H1 (cell line): ENCODE results near the gene LTBP4. TPM values are rescaled to one million over a fixed set of nuclear protein-coding genes. Genes with fewer than 3 reads are reported as not detected.

Experiments
- CTCF ChIA-PET: fragments of 300-600 bp; sonication (Branson Sonifier 250); formaldehyde crosslinking; loops from one replicate; lab custom pipeline; 2021; ENCODE audit not compliant: partially characterized antibody; lab: Charles Lee
- POLR2A ChIA-PET: fragments of 300-600 bp; sonication (Branson Sonifier 250); formaldehyde crosslinking; loops from one replicate; lab custom pipeline; 2021; ENCODE audit warnings: inconsistent platforms; ENCODE audit not compliant: partially characterized antibody; lab: Charles Lee
- DNase-seq, 2 experiments: peaks; one replicate each; pipeline versions ENCODE4 v3.0.0 to v3.0.0-alpha.2; 2010 to 2022; ENCODE audit warnings: low spot score in 2 of 2, low read depth in 1 of 2, mixed read lengths in 1 of 2
- FAIRE-seq: peaks from 2 replicates; lab custom pipeline; 2011; peaks lifted over from hg19 to GRCh38; lab: Jason Lieb, UNC
- H2AFZ ChIP-seq: 2 replicates; pipeline ENCODE4 v1.8.1; 2012; ENCODE audit warnings: low read length, inconsistent platforms
- H2AK5ac ChIP-seq: 2 replicates; pipeline ENCODE4 v1.6.1; 2013; ENCODE audit warnings: low read depth, low read length
- H2BK120ac ChIP-seq: replicated peaks from 2 replicates; pipeline ENCODE3; 2013; ENCODE audit warnings: low read depth, low read length, inconsistent platforms
- H2BK12ac ChIP-seq: 2 replicates; pipeline ENCODE4 v1.6.1; 2013; ENCODE audit warnings: low read depth, low read length
- H2BK15ac ChIP-seq: 2 replicates; pipeline ENCODE4 v1.6.1; 2013; ENCODE audit warnings: low read length
- H2BK20ac ChIP-seq: 2 replicates; pipeline ENCODE4 v1.6.1; 2013; ENCODE audit warnings: low read length
- H2BK5ac ChIP-seq: 2 replicates; pipeline ENCODE4 v1.6.1; 2013; ENCODE audit warnings: low read depth, low read length
- H3K14ac ChIP-seq: 2 replicates; pipeline ENCODE4 v1.6.1; 2013; ENCODE audit warnings: inconsistent platforms; ENCODE audit not compliant: insufficient read length
- H3K18ac ChIP-seq: 2 replicates; pipeline ENCODE4 v1.6.1; 2013; ENCODE audit warnings: low read length; ENCODE audit errors: extremely low read depth
- H3K23ac ChIP-seq: 2 replicates; pipeline ENCODE4 v1.6.1; 2013; ENCODE audit warnings: inconsistent platforms; ENCODE audit not compliant: insufficient read length
- H3K23me2 ChIP-seq: 2 replicates; pipeline ENCODE4 v1.6.1; 2013; ENCODE audit warnings: low read depth, low read length
- H3K27ac ChIP-seq: 2 replicates; pipeline ENCODE4 v1.6.1; 2011; ENCODE audit warnings: low read depth, low read length, inconsistent platforms
- H3K27me3 ChIP-seq, 4 experiments: replicated peaks in 1 of 4; 1 replicate in 1 of 4; 2 replicates in 3 of 4; pipeline versions ENCODE4 v1.6.1 to v1.8.1; 2011 to 2013; ENCODE audit warnings: low read length in 3 of 4, mild to moderate bottlenecking in 3 of 4, inconsistent platforms in 2 of 4, mixed read lengths in 2 of 4, moderate library complexity in 1 of 4; ENCODE audit not compliant: control insufficient read depth in 3 of 4, insufficient read depth in 3 of 4; ENCODE audit errors: extremely low read depth in 1 of 4
- H3K36me3 ChIP-seq, 4 experiments: 2 replicates each; pipeline versions ENCODE4 v1.6.1 to v1.8.1; 2011 to 2013; ENCODE audit warnings: mild to moderate bottlenecking in 4 of 4, low read length in 3 of 4, moderate library complexity in 2 of 4, control low read depth in 1 of 4, inconsistent platforms in 1 of 4; ENCODE audit not compliant: insufficient read depth in 4 of 4, control insufficient read depth in 2 of 4
- H3K4ac ChIP-seq: replicated peaks from 2 replicates; pipeline ENCODE3; 2013; ENCODE audit warnings: low read length, low read depth, mixed read lengths, inconsistent platforms; ENCODE audit not compliant: insufficient read length
- H3K4me1 ChIP-seq, 4 experiments: replicated peaks in 1 of 4; 1 replicate in 1 of 4; 2 replicates in 3 of 4; pipeline versions ENCODE4 v1.6.1 to v1.8.1; 2011 to 2013; ENCODE audit warnings: low read length in 3 of 4, inconsistent platforms in 2 of 4, mixed read lengths in 1 of 4; ENCODE audit not compliant: insufficient read depth in 4 of 4, control insufficient read depth in 3 of 4
- H3K4me2 ChIP-seq, 2 experiments: 2 replicates each; pipeline versions ENCODE4 v1.6.1 to v1.8.1; 2011 to 2013; ENCODE audit warnings: low read depth in 2 of 2, low read length in 2 of 2, control low read depth in 1 of 2, inconsistent platforms in 1 of 2, mild to moderate bottlenecking in 1 of 2; ENCODE audit not compliant: insufficient read depth in 1 of 2
- H3K4me3 ChIP-seq, 4 experiments: fragments of 200-600, 300-600 bp in 1 of 4; sonication (generic), shearing (Covaris generic), sonication (Bioruptor Twin) in 1 of 4; 2 replicates each; pipeline versions ENCODE4 v1.5.1 to v1.8.1; 2011 to 2016; ENCODE audit warnings: low read length in 4 of 4, low read depth in 3 of 4, control low read depth in 2 of 4, inconsistent platforms in 2 of 4, mild to moderate bottlenecking in 2 of 4, mixed read lengths in 1 of 4, moderate library complexity in 1 of 4; ENCODE audit not compliant: insufficient read depth in 2 of 4; ENCODE audit errors: extremely low read depth in 1 of 4
- H3K56ac ChIP-seq: replicated peaks from 2 replicates; pipeline ENCODE3; 2013; ENCODE audit warnings: low read depth, mild to moderate bottlenecking, mixed read lengths, low read length, inconsistent platforms; ENCODE audit not compliant: insufficient read length
- H3K79me1 ChIP-seq: 2 replicates; pipeline ENCODE4 v1.6.1; 2013; ENCODE audit warnings: low read depth, low read length, control low read depth
- H3K79me2 ChIP-seq, 2 experiments: 2 replicates each; pipeline versions ENCODE4 v1.6.1 to v1.8.1; 2012 to 2013; ENCODE audit warnings: low read length in 2 of 2, mild to moderate bottlenecking in 2 of 2, inconsistent platforms in 1 of 2; ENCODE audit not compliant: insufficient read depth in 2 of 2, control insufficient read depth in 1 of 2
- H3K9ac ChIP-seq, 4 experiments: replicated peaks in 1 of 4; 1 replicate in 1 of 4; 2 replicates in 3 of 4; pipeline versions ENCODE4 v1.6.1 to v1.8.1; 2011 to 2013; ENCODE audit warnings: low read depth in 3 of 4, low read length in 3 of 4, control low read depth in 2 of 4, mild to moderate bottlenecking in 2 of 4, moderate library complexity in 2 of 4, inconsistent platforms in 1 of 4; ENCODE audit errors: extremely low read depth in 1 of 4
- H3K9me3 ChIP-seq, 2 experiments: 2 replicates each; pipeline versions ENCODE4 v1.6.1 to v1.8.1; 2012 to 2013; ENCODE audit warnings: mild to moderate bottlenecking in 2 of 2, moderate library complexity in 2 of 2, control low read depth in 1 of 2, inconsistent platforms in 1 of 2, low read depth in 1 of 2, low read length in 1 of 2, mixed read lengths in 1 of 2; ENCODE audit not compliant: insufficient read depth in 2 of 2
- H4K20me1 ChIP-seq, 2 experiments: replicated peaks in 1 of 2; 2 replicates each; pipeline versions ENCODE3 to v1.8.1; 2011 to 2013; ENCODE audit warnings: inconsistent platforms in 2 of 2, low read length in 2 of 2, mild to moderate bottlenecking in 1 of 2; ENCODE audit not compliant: insufficient read depth in 2 of 2, control insufficient read depth in 1 of 2
- H4K5ac ChIP-seq: 2 replicates; pipeline ENCODE4 v1.6.1; 2013; ENCODE audit warnings: low read length, low read depth, mixed read lengths, inconsistent platforms; ENCODE audit not compliant: insufficient read length
- H4K8ac ChIP-seq: 2 replicates; pipeline ENCODE4 v1.8.0; 2013; ENCODE audit warnings: mild to moderate bottlenecking, moderate library complexity, low read length, inconsistent platforms; ENCODE audit not compliant: insufficient read depth; ENCODE audit errors: extremely low read depth
- H4K91ac ChIP-seq: replicated peaks from 2 replicates; pipeline ENCODE3; 2013; ENCODE audit warnings: low read length, mixed read lengths, inconsistent platforms; ENCODE audit not compliant: insufficient read length
- E2F6 ChIP-seq: IDR thresholded peaks from 2 replicates; pipeline ENCODE4 v1.6.1; 2012; ENCODE audit warnings: inconsistent platforms
- KDM1A ChIP-seq: fragments of 200-600, 300-600 bp; sonication (generic); IDR thresholded peaks from 2 replicates; pipeline ENCODE4 v1.7.1; 2016; ENCODE audit warnings: mild to moderate bottlenecking, low read length, borderline replicate concordance
- WGBS, 2 experiments: shearing (Covaris generic) in 1 of 2; methylation state at CpG; one replicate each; pipeline versions ENCODE4 v1.1.6 to v1.1.7; 2013 to 2015; ENCODE audit warnings: low lambda C conversion rate in 2 of 2, mixed read lengths in 2 of 2, inconsistent platforms in 1 of 2, low coverage in 1 of 2, missing lambda C conversion rate in 1 of 2; ENCODE audit not compliant: insufficient replicate concordance in 2 of 2, insufficient coverage in 1 of 2, insufficient read length in 1 of 2; ENCODE audit errors: extremely low coverage in 1 of 2, missing lambda C conversion rate in 1 of 2; 5-methylcytosine and 5-hydroxymethylcytosine counted together
- polyA plus RNA-seq, 7 experiments: library from polyadenylated mRNA; depleted of rRNA in 3 of 7; stranded (reverse) in 5 of 7; unstranded in 2 of 7; fragments of >200 nt in 5 of 7; fragments of 200-250 nt in 2 of 7; gene quantifications; 1 replicate in 5 of 7; 2 replicates in 1 of 7; 4 replicates in 1 of 7; pipeline versions ENCODE4 v1.2.1 to v1.2.3, GENCODE V29; 2011 to 2013; ENCODE audit warnings: missing spikeins in 2 of 7, mixed read lengths in 2 of 7
- total RNA-seq: library from RNA; stranded (reverse); fragmentation: NEBNext Ultra II Directional; extraction: Animal tissue kit (Norgen Biotek cat#: 25700); gene quantifications from 2 replicates; pipeline ENCODE4 v1.2.1, GENCODE V29; 2021

The LTBP4 gene
- total and polyA plus RNA-seq, 2 of the 8 experiments (the other 6 are each of a cell fraction or from before 2014, with no cell fraction given) = 54.5 to 77.1 TPM

GRCh38 chr19:40630571-40631160, 29.5 kb downstream of the LTBP4 start:
- TF ChIP-seq E2F6 (0 out of 2 replicates have a peak, but pooled peaks have one; percentile 44), KDM1A (no peak)
- no peak overlapping the region for H3K4me3 ChIP-seq
- no peak overlapping the region for H3K18ac ChIP-seq
- H3K9me3 ChIP-seq = no peaks in the 10 kb centered on the region
- no peak overlapping the region for H4K8ac ChIP-seq
- H3K79me2 ChIP-seq = no peaks in the 10 kb centered on the region
- H3K79me1 ChIP-seq = no peaks in the 10 kb centered on the region
- no peak overlapping the region for H4K91ac ChIP-seq
- no peak overlapping the region for H2BK20ac ChIP-seq
- no peak overlapping the region for H2BK12ac ChIP-seq
- ChIA-PET POLR2A (interaction anchor here (0.6 to 1.8 kb wide), 5 partner anchors 13 to 1386 kb away, joined by 3 to 7 read pairs (median 3); no protein-coding TSS in a partner anchor), CTCF (interaction anchor here (1.1 kb wide), 1 partner anchor 28 kb away, joined by 6 read pairs; no protein-coding TSS in a partner anchor)
- 84% methylated on average over 16 of the region's 16 CpGs; no CpG with 5 or more reads in 1 of the 2 experiments for WGBS, 2 experiments
- H3K27me3 ChIP-seq = peaks cover 0 to 13% (median 8%) of the 10 kb centered on the region in 4 experiments; a peak in 3 of 7 replicates
- FAIRE-seq (no peak), DNase-seq (no peak)
- H3K14ac ChIP-seq = no peak overlapping the region
- peaks cover 0 to 9% (median 4%) of the 10 kb centered on the region in 4 experiments; a peak in 5 of 7 replicates for H3K4me1 ChIP-seq
- H3K56ac ChIP-seq = no peak overlapping the region
- H3K23ac ChIP-seq = no peak overlapping the region
- no peak overlapping the region for H2AFZ ChIP-seq
- H3K27ac ChIP-seq = no peak overlapping the region
- peaks cover 2% of the 10 kb centered on the region in 2 experiments for H4K20me1 ChIP-seq
- H3K4me2 ChIP-seq = no peak overlapping the region
- no peak overlapping the region for H2BK120ac ChIP-seq
- H2BK5ac ChIP-seq = no peak overlapping the region
- H2BK15ac ChIP-seq = no peak overlapping the region
- no peaks in the 10 kb centered on the region for H3K23me2 ChIP-seq
- no peak overlapping the region for H2AK5ac ChIP-seq
- H3K9ac ChIP-seq = no peak overlapping the region
- H3K36me3 ChIP-seq = peaks cover 0 to 15% (median 8%) of the 10 kb centered on the region in 4 experiments; a peak in 5 of 8 replicates
- H3K4ac ChIP-seq = no peak overlapping the region
- no peak overlapping the region for H4K5ac ChIP-seq
